Nephron progenitor cell (in vitro differentiated cells): ENCODE measurements around the gene LGALS7B.
"Not testable (repeated sequence)": the region's sequence is repeated elsewhere in the genome, so short reads cannot be mapped to it uniquely, and the experiment has no call there.

Experiments used
- DNase-seq: peaks from one replicate; pipeline ENCODE4 v3.0.0; 2021
- H3K27ac Mint-ChIP-seq: 2 replicates; pipeline ENCODE4 v1.8.0; 2021; ENCODE audit warnings: mild to moderate bottlenecking, moderate library complexity, mixed read lengths
- H3K27me3 Mint-ChIP-seq: 2 replicates; pipeline ENCODE4 v1.8.0; 2021; ENCODE audit warnings: mild to moderate bottlenecking, low read depth, mixed read lengths; ENCODE audit not compliant: poor library complexity
- H3K36me3 Mint-ChIP-seq: 2 replicates; pipeline ENCODE4 v1.8.0; 2021; ENCODE audit warnings: low read depth, mixed read lengths
- H3K4me1 Mint-ChIP-seq: 2 replicates; pipeline ENCODE4 v1.8.0; 2021; ENCODE audit warnings: mixed read lengths
- H3K4me3 Mint-ChIP-seq: 2 replicates; pipeline ENCODE4 v1.8.0; 2021; ENCODE audit warnings: mild to moderate bottlenecking, moderate library complexity, mixed read lengths
- H3K9me3 Mint-ChIP-seq: 2 replicates; pipeline ENCODE4 v1.8.0; 2021; ENCODE audit warnings: mild to moderate bottlenecking, moderate library complexity, mixed read lengths
- CTCF ChIP-seq: fragments of 200-600 bp; sonication (generic); IDR thresholded peaks from 2 replicates; pipeline ENCODE4 v1.5.0; 2021; ENCODE audit warnings: antibody characterized with exemption

The LGALS7B gene

DNA sequence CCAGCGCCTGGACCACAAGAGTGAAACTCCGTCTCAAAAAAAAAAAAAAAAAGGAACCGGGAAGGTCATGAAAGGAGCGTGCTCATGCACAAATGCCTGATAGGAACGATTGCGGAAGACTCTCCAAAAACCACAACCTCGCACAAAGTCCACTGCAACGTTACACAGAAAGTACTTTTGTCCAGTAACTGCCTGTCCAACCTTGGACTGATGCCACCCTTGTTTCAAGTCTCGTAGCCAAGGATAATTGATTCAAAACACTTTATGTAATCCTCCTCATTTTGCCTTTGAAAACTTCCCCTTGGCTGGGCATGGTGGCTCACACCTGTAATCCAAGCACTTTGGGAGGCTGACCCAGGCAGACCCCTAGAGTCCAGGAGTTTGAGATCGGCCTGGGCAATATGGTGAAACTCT lies 29.4 kb upstream of the LGALS7B start:
- no peaks in the 10 kb centered on the region for H3K36me3 Mint-ChIP-seq
- H3K4me3 Mint-ChIP-seq: no peak overlapping the region
- no peaks in the 10 kb centered on the region for H3K9me3 Mint-ChIP-seq
- H3K27ac Mint-ChIP-seq: no peak overlapping the region
- H3K27me3 Mint-ChIP-seq: peaks cover 7% of the 10 kb centered on the region
- no peaks in the 10 kb centered on the region for H3K4me1 Mint-ChIP-seq
- no peak for DNase-seq
- TF ChIP-seq CTCF: no peak

GRCh38 chr19:38760805-38761517 lies 28.0 kb upstream of the LGALS7B start:
- not testable (repeated sequence) for H3K36me3 Mint-ChIP-seq, H3K9me3 Mint-ChIP-seq, H3K4me1 Mint-ChIP-seq, H3K27ac Mint-ChIP-seq, H3K4me3 Mint-ChIP-seq, DNase-seq
- H3K27me3 Mint-ChIP-seq: peaks cover 11% of the 10 kb centered on the region

DNA sequence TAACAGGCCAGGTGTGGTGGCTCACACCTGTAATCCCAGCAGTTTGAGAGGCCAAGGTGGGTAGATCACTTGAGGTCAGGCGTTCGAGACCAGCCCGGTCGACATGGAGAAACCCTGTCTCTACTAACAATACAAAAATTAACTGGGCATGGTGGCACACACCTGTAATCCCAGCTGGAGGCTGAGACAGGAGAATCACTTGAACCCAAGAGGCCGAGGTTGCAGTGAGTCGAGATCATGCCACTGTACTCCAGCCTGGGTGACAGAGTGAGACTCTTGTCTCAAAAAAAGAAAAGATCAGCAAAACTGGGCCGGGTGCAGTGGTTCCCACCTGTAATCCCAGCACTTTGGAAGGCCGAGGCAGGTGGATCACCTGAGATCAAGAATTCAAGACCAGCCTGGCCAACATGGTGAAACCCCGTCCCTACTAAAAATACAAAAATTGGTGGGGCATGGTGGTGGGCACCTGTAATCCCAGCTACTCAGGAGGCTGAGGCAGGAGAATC lies 27.1 kb upstream of the LGALS7B start:
- not testable (repeated sequence) for H3K4me1 Mint-ChIP-seq, H3K9me3 Mint-ChIP-seq, DNase-seq, H3K27ac Mint-ChIP-seq, H3K36me3 Mint-ChIP-seq, H3K4me3 Mint-ChIP-seq
- H3K27me3 Mint-ChIP-seq: peaks cover 11% of the 10 kb centered on the region

GRCh38 chr19:38763795-38764220 lies 25.2 kb upstream of the LGALS7B start:
- Mint-ChIP-seq H3K4me3 (no peak overlapping the region), H3K4me1 (no peaks in the 10 kb centered on the region), H3K27ac (no peak overlapping the region), H3K9me3 (peaks cover 4% of the 10 kb centered on the region), H3K27me3 (peaks cover 9% of the 10 kb centered on the region), H3K36me3 (no peaks in the 10 kb centered on the region)
- no peak for TF ChIP-seq CTCF
- no peak for DNase-seq

DNA sequence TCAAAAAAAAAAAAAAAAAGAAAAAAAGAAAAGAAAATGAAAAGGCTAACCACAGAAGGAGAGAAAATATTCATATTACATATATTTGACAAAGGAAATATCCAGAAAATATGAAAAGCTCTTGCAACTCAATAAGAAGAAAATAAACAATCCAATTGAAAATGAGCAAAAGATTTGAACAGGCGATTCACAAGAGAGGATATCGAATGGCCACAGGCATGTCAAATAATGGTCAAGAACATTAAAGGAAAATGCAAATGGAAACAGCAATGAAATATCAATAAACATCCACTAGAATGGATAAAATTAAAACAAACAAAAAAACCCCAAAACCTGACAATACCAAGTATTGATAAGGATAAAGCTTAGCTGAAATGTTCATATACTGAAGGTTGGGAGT lies 23.8 kb upstream of the LGALS7B start:
- H3K9me3 Mint-ChIP-seq: peaks cover 4% of the 10 kb centered on the region
- no peak for TF ChIP-seq CTCF
- H3K4me3 Mint-ChIP-seq: no peak overlapping the region
- DNase-seq: no peak
- no peaks in the 10 kb centered on the region for H3K36me3 Mint-ChIP-seq
- H3K27ac Mint-ChIP-seq: no peak overlapping the region
- H3K27me3 Mint-ChIP-seq: peaks cover 4% of the 10 kb centered on the region
- H3K4me1 Mint-ChIP-seq: no peaks in the 10 kb centered on the region

GRCh38 chr19:38766276-38767047 lies 22.5 kb upstream of the LGALS7B start:
- TF ChIP-seq CTCF: no peak
- no peak overlapping the region for H3K4me3 Mint-ChIP-seq
- no peaks in the 10 kb centered on the region for H3K36me3 Mint-ChIP-seq
- no peak for DNase-seq
- no peak overlapping the region for H3K27ac Mint-ChIP-seq
- peaks cover 4% of the 10 kb centered on the region for H3K9me3 Mint-ChIP-seq
- peaks cover 4% of the 10 kb centered on the region for H3K27me3 Mint-ChIP-seq
- H3K4me1 Mint-ChIP-seq: no peaks in the 10 kb centered on the region
